ENCODE data around the gene ROBO2. TPM values are rescaled to one million over a fixed set of nuclear protein-coding genes. Genes with fewer than 3 reads are reported as not detected.

The ROBO2 gene
- total RNA-seq, 4 donors from 2014 or later, result 0.16 to 4.0 (median 1.3) TPM

DNA sequence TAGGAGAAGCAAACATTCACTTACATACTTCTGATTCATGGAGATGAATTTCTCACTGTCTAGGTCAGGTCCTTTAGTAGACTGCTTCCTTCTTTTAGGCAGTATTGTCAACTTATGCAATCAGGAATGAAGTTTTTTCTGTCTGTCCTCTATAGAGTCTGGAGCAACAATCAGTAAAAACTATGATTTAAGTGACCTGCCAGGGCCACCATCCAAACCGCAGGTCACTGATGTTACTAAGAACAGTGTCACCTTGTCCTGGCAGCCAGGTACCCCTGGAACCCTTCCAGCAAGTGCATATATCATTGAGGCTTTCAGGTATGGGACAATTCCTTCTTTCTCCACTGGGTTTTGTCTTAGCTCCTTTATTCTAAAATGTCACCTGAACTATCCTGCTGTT is 523.1 kb downstream of the ROBO2 start:
- TF ChIP-seq, protein P1, sequence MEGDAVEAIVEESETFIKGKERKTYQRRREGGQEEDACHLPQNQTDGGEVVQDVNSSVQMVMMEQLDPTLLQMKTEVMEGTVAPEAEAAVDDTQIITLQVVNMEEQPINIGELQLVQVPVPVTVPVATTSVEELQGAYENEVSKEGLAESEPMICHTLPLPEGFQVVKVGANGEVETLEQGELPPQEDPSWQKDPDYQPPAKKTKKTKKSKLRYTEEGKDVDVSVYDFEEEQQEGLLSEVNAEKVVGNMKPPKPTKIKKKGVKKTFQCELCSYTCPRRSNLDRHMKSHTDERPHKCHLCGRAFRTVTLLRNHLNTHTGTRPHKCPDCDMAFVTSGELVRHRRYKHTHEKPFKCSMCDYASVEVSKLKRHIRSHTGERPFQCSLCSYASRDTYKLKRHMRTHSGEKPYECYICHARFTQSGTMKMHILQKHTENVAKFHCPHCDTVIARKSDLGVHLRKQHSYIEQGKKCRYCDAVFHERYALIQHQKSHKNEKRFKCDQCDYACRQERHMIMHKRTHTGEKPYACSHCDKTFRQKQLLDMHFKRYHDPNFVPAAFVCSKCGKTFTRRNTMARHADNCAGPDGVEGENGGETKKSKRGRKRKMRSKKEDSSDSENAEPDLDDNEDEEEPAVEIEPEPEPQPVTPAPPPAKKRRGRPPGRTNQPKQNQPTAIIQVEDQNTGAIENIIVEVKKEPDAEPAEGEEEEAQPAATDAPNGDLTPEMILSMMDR (IDR thresholded peaks at IDR 0.05; ENCODE audit: low read depth), result no peak

DNA sequence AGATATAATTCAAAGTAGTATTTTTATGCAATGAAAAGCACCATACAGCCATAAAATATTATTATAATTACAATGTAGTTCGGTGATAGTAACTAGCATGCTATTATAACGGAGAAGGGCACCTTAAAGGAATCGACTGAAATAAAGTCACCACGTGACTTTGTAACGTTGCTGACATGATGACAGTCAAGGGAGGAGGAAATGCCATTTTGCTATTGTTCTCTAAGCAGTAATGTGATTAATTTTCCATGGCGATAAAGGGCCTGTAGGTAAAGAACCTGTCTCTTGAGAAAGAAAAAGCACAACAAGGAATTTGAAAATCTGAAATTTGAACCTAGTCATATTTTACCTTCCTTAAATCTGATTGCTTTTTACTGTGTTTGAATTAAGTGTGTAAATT is 526.2 kb downstream of the ROBO2 start:
- TF ChIP-seq, protein P1 (IDR thresholded peaks at IDR 0.05; ENCODE audit: low read depth), result no peak

DNA sequence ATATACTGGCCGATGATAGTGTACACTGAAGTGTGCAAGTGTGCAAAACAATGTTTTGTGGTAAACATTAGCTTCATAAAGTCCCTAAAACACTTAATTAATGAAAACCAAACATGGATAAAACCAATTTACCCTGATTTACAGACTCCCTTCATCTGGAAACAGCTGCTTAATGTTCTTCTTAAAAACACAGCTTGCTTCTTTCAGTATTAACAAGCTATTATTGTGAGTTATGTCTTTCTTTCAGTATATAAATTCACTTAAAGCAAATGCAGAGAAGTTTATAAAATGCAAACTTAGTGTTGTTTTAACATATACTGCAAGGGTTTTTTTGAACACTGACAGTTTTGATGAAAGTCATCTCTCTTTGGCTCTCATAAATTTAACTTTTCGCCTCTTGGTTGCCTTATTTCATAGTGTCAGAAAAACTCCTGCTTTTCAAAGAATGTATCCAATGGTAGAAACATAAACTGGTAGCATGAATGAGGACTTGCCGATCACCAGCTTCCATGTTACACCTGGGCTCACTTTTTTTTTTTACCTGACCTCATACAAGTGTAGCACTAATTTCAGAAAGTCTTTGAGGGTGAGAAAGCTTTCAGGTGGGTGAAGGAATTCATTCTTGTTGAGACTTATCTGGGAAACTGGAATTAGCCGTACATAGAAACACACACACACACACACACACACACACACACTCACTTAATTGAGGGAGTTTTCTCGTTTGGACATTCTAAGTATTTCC is 532.2 kb downstream of the ROBO2 start:
- TF ChIP-seq, protein P1 (IDR thresholded peaks at IDR 0.05; ENCODE audit: low read depth), result no peak

DNA sequence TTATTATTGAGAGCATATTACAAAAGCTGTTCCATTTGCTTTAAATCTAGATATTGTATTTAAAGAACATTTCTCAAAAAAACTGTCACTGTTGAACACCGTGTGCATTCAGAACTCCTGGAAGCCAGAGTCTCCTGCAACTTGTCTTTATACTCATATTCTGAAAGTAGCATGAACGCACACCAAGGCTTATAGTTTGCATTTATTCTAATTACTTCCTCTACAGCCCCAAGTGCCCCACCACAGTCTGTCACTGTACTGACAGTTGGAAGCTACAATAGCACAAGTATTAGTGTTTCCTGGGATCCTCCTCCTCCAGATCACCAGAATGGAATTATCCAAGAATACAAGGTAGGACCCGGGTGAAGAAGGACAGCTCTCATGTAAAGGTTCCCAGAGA is 537.4 kb downstream of the ROBO2 start:
- TF ChIP-seq, protein P1 (IDR thresholded peaks at IDR 0.05; ENCODE audit: low read depth), result no peak

DNA sequence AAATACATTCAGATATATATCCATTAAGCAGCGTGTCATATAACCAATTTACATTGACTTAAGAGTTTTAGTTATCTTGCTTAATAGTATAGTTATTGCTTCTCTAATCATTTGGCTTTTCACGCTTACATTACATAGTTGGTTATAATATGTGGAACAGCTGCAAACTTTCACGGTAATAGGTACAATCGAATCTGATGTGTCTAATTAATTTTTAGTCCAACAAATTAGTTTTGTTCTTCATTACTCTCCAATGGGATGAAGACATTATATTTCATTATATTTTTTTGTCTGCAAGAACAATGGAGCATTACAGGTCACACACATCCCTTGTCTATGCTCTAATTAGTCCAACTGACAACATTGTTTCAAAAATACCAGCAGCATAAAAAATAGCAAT is 546.3 kb downstream of the ROBO2 start:
- TF ChIP-seq, protein P1 (IDR thresholded peaks at IDR 0.05; ENCODE audit: low read depth), result no peak

DNA sequence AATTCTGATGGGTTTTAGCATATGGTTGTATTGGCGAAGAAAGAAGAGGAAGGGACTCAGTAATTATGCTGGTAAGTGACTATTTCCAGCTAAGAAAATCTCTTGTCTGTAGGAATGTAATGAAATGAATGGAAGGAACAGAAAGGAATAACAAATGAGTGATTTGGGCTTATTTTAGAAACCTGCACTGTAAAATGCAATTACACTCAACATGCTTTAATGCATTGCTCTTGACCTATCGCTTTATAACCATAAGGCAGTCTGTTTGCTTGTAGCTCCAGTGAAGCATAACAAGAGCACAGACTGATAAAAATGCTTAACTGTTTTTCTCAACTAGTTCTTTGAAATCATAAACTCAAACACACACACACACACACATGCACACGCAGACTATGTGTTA is 549.0 kb downstream of the ROBO2 start:
- TF ChIP-seq, protein P1 (IDR thresholded peaks at IDR 0.05; ENCODE audit: low read depth), result no peak

DNA sequence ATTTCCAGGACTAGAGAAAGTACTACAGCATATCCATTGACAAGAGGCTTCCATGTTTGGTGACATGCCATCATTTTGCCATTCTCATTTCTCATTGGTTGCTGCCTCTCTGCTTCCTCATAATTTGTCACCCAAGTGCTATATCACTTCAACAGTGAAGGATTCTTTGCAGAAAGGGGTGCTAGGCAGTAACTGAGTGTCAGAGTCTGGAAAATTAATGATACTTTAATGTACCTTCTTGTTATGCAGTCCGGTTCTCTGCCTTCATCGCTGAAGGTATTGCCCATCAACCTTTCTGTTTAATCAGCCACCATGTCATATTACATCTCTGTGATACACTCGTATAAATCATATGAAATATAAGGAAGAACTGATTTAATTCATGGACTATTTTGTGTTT is 550.3 kb downstream of the ROBO2 start:
- TF ChIP-seq, protein P1 (IDR thresholded peaks at IDR 0.05; ENCODE audit: low read depth), result no peak

Measured in subcutaneous adipose tissue (tissue), 4 donors.